ENCODE data around the gene GLP2R.

Gene GLP2R

DNA sequence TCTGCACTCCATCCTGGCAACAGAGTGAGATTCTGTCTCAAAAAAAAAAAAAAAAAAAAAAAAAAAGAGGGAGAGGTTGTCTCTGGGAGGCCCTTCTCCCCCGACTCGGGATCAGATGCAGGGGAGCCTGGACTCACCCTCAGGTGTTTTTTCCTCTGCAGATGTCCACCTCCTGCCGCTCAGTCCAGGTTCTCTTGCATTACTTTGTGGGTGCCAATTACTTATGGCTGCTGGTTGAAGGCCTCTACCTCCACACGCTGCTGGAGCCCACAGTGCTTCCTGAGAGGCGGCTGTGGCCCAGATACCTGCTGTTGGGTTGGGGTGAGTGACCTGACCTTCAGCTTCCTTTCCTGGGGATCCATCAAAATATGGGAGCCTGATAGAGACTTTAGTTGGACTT is 34.1 kb downstream of the GLP2R start:
- DNase-seq, result no peak

DNA sequence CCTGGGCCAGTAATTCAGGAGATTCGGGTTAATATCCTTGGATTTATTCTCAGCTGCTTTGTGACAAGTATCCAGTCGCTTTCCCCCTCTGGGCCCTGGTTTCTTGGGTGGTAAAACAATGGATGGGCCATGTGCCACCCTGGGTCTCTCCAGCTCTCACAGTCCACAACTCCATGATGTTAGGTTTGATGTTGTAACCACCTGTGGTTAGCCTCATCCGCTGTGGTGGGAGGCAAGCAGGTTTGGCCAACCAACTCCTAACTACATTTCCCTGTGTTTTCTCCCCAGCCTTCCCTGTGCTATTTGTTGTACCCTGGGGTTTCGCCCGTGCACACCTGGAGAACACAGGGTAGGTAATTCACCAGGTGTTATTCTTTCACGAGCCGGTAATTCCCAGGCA is 35.1 kb downstream of the GLP2R start:
- no peak for DNase-seq

DNA sequence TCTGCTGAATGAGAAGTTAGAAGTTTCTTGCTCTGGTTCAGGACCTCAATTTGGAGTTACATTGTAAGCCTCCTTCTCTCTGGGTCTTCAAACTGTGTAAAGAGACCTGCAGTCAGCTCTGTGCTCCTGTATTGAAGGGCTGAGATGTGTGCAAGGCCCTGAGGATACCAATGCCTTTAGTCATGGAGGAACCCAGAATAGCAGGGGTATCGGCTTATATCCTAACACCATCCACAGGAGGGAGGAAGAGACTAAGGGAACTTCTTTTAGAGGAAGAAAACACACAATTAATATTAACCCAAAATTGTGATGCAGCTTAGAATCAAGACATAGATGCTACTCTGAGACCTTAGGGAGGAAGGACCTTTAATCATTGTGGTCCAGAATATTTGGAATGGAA is 36.5 kb downstream of the GLP2R start:
- DNase-seq, result no peak

DNA sequence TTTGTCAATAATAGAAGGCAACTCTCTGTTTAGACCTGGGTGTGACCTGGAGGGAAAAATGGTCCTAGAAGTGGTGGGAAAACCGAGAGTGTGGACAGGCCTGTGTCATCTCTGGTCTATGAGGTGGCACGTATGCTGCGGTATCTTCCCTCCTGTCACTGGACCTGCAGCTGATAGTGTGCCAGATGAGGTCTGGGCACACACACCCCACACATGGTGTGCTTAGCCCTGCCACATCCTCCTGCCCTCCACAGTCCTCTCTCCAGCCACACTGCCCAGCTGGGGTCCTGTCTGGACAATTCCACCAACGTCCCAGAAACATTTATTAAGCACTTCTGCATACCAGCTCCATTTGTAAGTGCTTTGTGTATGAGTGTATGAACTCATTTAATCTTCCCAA is 37.2 kb downstream of the GLP2R start:
- no peak for DNase-seq

DNA sequence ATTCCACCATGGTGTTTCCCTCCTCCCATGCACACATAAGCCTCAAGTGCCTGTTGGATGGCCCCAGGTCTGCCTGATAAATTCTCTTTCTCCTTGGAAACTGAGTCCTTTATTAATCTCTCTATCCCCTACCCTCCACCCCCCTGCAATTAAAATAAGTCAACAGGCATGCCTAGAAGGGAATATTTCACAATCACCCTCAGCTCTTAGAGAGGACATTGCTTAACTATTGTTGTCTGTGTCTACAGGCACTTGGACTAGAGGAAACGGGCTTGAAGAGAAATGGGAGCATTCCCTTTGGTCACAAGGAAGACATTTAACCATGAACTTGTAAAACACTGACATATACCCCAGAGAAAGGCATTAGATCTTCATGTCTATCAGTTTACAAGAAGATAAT is 39.9 kb downstream of the GLP2R start:
- DNase-seq, result no peak

DNA sequence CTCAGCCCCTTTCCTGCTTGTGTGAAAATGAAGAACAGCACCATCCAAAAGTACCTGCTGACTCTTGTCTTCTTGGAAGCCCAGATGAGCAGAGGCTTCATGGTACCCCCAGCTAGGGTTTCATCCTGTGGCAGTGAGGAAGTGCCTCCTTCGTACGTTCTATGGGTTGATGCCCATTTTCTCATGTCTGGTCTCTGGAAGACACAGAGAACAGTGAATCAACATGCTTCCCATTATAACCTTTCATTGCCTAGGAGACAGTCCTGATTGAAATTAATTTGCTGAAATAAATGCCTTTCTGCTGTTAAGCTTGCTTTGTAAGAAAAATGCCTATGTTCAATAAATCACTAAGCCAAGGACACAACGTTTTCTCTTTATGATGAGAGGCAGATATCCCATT is 42.8 kb downstream of the GLP2R start:
- no peak for DNase-seq

DNA sequence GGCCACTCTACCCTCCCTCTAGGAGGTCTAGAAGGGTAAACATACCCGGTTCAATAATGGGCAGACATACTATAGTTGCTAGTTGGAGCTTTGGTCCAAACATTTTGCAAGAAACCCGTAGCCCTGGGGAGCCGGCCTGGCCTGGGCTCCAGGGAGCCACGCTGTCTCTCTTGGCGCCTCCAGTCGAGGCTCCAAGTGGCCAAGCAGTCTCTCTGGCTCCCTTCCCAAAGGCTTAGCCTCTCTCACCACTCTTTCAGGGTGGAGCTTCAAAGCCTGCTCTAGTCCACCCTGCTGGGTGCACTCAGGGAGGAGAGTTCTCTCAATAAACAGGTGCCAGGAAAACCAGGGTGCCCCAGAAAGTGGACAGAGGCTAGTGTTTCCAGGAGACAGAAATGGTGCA is 47.1 kb downstream of the GLP2R start:
- DNase-seq, result no peak

DNA sequence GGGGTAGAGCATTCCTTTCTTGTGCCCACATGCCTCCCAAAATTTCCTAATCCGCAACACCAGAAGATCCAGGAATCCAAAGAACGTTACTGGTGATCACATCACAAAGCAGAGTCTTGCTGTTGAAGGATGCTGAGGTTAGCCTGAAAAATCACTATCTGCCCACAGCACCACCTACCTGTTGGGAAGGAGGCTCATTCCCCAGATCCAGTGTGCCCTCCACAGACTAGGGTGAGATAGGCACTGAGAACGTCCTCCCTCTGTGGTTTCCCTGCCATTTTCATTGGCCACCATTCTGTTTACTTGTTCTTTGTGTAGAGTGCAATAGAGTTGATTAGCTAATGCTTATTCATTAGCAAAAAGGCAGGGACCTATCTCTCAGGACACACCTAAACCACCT is 49.0 kb downstream of the GLP2R start:
- DNase-seq, result no peak

DNA sequence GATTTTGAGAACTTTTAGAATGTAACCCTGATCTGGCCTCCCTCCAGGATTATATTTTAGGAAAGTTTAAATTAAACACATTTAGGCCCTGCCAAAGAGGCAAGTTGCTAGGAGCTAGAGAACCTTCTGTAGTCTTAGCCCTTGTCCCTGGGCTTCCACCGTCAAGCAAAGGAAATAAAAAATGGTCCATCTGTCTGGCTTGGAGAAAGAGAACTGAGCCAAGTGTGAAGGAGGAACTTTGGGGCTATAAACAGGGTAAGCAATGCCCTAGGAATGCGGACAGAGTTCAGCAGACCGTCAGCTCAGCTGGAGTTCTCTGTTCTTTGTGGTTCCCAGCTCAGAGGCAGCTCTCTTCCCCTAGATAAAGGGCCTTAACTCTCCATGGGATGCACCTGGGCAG is 49.7 kb downstream of the GLP2R start:
- DNase-seq, result no peak

DNA sequence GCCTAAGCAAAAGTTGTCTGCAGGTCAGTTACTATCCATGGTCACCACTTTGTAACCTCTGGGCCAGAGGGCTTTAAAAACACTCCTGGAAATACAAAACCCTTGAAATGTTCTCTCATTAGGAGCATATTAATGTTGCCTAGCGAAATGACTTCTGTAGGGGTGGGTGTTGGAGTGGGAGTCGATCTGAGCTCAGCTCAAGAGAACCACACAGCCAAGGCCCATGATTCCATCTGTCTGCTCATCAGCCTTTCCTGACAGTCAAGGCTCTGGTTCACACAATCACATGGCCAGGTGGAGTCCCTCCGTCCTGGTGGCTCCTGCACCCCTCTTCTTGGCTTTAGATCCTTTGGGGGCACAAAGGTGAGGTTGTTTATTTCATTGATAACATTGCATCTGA is 52.6 kb downstream of the GLP2R start:
- DNase-seq, result no peak

DNA sequence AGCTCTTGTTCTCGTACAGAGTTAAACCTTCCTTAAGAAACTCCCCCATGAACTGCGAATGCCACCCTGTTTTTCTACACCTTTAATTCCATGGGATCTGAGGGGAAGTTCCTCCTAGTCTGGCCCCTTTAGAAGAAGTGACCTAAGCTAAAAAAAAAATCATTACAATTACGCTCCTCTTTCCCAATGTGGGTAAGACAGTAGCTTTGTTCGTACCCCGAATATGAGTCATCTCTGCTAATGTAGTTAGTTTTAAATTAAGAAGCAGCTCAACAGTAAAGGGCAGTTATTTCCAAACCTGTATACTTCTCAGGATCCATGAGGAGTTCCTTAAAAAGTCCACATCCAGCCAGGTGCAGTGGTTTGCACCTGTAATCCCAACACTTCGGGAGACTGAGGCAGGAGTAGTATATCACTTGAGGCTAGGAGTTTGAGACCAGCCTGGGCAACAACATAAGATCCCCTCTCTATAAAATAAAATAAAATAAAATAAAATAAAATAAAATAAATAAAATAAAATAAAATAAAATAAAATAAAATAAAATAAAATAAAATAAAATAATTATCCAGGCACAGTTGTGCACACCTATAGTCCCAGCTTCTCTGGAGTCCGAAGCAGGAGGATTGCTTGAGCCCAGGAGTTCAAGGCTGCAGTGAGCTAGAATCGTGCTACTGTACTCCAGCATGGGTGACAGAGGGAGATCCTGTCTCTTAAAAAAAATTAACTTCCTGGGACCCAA is 53.2 kb downstream of the GLP2R start:
- DNase-seq, result no peak

DNA sequence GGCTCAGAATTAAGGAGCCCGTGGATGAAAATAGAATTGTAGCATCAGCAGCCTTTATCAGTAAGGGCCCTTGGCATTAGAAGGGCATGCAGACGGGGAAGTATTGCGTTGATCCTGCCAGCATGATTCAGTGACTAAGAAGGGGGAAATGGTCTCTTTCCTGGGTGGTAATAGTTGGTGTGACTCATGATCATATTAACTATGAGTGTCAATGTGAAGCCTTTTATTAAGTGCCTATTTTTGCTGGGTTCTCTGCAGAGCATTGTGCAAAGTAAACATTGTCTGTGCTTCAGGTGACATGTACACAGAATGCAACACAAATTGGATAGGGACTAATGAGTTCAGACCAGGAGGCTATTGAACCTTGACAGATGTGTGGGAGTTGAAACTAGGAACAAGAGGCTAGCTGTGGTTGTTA is 54.9 kb downstream of the GLP2R start:
- no peak for DNase-seq

DNA sequence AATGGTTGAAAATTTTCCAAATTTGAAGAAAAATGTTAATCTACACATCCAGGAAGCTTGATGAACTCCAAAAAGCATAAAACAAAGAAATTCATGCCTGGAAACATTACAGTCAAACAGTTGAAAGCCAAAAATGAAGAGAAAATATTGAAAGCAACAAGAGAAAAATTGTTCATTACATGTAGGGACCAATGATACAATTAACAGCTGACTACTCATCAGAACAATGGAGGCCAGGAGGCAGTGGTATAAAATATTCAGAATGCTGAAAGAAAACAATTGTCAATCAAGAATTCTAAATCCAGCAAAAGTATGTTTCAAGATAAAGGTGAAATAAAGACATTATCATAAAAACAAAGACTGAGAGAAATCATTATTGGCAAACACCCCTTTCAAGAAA is 57.7 kb downstream of the GLP2R start:
- DNase-seq, result no peak

DNA sequence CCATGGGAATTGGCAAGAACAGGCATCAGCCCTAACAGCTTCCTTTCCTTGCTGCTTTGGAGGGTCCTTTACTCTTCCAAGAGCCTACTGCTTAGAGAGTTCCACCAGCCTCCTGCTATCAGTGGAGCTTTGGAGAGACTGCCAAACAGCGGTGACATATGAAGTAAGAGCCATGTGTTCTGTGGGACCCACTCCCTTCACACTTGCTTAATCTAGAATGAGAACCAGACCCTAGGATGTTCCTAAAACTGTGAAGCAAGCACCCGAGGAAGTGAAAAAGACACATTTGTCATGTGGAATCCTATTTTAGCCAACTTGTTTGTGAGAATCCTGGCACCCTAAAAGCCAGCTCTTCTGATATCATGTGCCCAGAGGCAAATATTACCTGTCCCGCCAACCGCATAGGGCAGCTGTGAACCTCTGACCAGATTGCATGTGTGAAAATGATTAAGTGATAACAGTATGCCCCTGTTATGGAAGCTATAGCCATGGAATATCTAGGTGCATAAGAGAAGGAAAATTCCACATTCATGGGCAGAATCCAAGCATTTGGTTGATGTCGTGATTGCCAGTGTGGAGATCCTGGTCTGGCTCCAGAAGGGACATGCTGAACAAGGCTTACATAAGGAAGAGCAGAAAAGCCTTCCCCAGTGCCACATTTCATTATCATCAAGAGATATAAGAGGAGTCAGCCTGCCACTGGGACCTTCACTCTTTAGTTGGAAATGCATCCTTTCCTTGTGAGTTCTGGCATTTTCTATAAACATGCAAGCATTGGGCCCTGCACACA is 60.6 kb downstream of the GLP2R start:
- no peak for DNase-seq

DNA sequence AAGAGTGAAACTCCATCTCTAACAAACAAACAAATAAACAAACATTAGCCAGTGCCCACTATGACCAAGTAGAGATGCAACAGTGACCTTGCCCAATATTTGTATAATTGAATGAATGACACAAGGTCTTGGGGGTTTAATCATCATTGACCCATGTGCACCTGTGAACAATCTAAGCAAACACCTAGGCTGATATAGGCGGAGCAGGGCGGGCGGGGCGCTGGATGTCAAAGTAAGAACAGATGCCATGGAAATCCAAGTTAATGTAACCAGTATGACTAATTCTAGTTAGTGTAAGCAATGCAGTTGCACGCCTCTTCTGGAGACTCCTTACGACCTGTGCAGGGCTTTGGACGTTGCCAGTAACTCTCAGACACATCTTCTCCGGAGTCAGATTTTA is 61.8 kb downstream of the GLP2R start:
- no peak for DNase-seq

DNA sequence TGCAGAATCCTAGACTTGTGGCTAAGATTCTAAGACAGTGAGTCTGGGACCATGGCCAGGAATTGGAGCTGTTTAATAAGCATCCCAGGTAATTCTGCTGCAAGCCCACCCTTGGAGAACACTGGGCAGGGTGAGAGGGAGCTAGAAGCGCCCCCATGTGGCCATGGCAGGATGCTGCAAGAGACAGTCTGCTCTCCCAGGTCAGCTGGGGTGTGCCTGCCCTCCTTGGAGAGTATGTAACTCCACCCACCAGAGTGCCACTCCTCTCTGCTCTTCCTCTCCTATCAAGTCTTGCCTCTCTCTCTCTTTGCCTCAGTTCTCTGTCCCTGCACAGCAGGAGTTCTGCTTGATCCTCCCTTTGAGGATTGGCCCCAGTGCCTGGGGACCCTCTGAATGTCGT is 64.4 kb downstream of the GLP2R start:
- peak; percentile 35 for DNase-seq

DNA sequence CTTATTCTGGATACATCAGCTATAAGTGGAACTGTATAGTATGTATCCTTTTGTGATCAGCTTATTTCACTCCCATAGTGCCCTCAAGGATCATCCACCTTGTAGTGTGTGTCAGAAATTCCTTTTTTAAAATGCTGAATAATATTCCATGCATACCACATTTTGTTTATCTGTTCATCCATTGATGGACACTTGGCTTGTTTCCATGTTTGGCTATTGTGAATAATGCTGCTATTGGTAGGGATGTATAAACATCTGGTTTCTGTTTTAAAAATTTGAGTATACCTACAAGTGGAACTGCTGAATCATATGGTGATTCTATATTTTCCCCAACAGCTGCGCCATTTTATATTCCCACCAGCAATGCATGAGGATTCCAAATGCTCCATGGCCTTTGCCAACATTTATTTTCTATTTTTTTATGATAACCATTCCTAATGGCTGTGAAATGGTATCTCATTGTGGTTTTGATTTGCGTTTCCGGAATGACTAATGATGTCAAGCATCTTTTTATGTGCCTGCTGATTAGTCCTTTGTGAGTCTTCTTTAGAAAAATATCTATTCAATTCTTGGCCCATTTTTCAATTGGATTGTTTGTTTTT is 67.8 kb downstream of the GLP2R start:
- DNase-seq, result no peak

DNA sequence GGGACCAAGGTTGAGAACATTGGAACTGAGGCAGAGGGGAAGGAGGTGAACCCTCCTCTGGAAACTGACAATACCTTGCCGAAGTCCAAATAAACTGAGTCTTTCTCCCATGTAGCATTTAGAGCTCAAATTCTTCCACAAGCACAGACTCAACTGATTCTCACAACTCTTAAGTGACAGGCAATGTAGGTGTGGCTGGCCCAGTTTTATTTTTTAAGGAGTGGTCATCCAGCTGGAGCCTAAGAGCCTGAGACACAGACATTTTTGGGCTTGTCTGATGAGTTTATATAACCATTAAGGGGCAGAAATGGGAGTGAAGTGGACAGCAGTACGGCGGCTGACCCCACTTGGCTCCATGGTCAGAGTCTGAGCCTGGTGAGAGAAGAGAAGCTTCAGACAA is 68.5 kb downstream of the GLP2R start:
- no peak for DNase-seq

DNA sequence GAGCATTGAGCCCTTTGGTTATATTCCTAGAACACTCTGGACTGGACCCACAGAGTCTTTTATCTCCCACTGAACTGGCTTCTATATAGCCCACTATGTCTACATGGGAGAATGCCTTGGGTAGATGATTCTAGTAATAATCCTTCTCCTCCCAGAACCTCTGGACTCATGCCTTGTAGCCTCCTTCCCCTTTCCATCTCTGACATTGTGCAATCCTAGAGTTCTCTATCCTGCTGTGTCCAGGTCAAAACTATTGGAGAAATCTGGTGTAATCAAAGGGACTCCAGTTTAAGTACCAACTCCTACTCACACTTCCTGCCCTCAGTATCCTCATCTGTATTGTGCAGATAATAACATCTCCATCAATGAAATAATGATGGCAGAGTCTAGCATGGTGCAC is 70.2 kb downstream of the GLP2R start:
- no peak for DNase-seq

DNA sequence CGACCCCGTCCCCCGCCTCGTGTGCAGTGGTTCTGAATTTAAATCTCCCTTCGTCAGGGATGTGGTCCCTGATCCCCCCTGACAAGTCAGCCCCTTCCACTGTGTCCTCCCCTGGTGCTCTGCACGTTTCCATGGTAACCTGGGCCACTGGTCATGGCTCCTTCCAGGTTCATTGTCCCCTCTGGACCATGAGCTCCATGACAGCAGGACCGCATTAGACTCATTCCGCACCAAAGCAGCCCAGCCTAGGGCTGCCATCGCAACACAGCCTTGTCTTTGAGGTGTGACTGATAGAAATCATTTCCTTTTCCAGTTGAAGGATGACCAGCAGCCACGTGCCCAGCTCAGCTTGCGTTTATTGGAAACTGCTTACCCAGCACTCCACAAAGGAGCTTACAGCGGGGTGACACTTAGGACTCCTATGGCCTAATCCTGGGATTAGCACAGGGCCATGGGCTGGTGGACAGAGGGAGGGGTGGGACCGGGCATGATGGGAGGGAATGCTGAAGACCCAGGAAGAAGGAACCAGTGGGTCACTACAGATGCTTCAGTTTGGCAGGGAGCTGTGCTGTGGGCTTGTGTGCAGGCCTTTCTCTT is 71.7 kb downstream of the GLP2R start:
- no peak for DNase-seq

DNA sequence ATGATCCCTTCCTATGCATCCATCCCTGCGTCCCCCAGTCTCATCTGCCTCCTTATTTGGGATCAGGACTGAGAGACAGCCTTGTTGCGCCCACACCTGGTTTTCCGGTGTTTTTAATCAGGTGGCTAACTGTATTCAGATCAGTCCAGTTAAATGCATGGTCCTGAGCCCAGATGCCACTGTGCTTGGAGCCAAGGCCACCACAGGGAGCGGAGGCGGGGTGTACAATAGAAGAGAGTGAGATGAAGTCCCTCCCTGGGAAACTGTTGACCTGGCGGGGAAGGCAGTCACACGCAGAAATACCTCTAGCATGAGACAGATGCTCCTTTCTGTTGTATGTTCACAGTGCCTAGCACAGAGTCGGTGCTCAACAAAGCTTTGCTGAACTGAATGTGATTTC is 73.1 kb downstream of the GLP2R start:
- no peak for DNase-seq

DNA sequence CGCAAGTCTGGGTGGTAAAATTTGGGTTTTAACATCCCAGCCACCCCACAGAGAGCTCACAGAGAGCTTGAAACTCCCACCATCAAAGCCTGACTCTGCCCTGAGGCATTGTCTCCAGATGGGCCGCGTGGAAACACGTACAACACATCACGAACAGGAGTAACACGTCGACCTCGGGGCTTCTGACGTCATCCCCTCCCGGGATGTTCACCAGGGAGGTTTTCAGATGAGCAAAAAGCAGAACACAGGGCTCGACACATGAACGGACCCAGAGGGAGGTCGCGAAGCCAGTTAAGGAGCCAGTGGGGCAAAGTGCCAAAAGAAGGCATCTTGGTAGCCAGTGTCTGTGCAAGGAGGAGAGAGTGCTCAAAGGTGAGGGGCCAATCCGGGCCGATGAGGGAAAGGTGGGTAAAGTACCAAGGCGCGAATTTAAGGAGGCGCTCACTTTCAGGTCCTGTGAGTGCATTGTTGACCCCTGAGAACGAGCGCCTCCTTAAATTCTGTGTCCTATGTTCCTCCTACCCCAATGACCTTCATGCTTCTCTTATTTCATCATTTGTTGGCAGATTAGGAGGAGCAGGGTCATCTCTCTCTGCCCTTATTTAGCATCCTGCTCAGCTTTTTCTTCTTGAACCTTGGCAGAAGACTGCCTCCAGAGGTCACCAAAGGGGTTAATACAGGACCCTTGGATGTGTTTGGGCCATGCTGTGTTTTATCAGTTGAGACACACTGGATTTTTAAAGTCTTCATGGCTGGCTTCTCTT is 73.7 kb downstream of the GLP2R start:
- DNase-seq, result no peak

DNA sequence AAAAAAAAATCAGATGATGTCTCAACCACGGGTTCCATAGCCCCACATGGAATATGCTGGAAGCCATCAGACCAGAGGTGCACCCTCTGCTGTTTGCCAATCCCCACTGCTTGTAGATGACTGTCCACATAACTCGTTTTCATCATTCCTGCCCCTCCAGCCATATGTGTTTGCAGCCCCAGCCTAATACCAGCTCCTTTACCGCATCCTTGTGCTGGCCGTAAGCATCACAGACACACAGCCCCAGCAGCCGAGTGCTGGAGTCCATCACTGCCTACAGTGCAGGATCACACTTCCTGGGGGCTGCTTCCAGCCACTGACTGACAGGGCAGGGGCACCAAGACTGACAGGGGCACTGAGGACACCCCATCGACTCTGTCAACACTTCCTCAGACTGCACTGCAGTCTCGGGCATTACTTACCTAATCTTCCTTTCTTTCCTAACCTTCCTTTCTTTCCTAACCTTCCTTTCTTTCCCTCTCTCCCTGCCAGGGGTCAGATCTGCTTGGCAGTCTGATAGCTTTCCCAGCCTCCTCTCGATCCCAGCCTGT is 74.4 kb downstream of the GLP2R start:
- no peak for DNase-seq
